Measurements from ENCODE around the gene FERMT2. TPM values are rescaled to one million over a fixed set of nuclear protein-coding genes. Genes with fewer than 3 reads are reported as not detected.

FERMT2 gene
- total RNA-seq, 4 donors from 2014 or later = 38.6 to 186 (median 62.7) TPM

DNA sequence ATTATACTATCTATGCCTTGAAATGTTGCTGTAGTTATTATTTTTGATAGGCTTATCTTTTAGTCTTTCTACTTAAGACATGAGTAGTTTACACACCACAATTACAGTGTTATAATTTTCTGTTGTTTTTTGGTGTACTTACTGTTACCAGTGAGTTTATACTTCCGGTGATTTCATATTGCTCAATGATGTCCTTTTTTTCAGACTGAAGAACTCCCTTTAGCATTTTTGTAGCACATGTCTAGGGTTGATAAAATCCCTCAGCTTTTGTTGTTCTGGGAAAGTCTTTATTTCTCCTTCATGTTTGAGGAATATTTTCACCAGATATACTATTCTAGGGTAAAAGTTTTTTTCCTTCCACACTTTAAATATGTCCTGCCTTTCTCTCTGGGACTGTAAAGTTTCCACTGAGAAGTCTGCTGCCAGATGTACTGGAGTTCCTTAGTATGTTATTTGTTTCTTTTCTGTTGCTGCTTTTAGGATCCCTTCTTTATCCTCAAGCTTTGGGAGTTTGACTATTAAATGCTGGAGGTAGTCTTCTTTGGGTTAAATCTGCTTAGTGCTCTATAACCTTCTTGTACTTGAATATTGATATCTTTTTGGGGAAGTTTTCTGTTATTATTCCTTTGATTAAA, 41.5 kb upstream of the FERMT2 start:
- no peak overlapping the region for H3K27ac ChIP-seq
- in situ Hi-C loops (cut with MboI; ENCODE audit: low pct_ligation_motif_present in 1 of 4, low pct_unique_long_range_greater_than_20kb in 1 of 4, low sequenced_read_pairs in 3 of 4) (no loop called here), intact Hi-C loops (cut with DNase I; ENCODE audit: low total_unique reads) (no loop called here)
- H3K9me3 ChIP-seq = no peaks in the 10 kb centered on the region
- no peaks in the 10 kb centered on the region for H3K36me3 ChIP-seq
- no peak overlapping the region for H3K4me3 ChIP-seq
- no peak for TF ChIP-seq POLR2A (IDR thresholded peaks at IDR 0.05)
- TF ChIP-seq, protein P1, sequence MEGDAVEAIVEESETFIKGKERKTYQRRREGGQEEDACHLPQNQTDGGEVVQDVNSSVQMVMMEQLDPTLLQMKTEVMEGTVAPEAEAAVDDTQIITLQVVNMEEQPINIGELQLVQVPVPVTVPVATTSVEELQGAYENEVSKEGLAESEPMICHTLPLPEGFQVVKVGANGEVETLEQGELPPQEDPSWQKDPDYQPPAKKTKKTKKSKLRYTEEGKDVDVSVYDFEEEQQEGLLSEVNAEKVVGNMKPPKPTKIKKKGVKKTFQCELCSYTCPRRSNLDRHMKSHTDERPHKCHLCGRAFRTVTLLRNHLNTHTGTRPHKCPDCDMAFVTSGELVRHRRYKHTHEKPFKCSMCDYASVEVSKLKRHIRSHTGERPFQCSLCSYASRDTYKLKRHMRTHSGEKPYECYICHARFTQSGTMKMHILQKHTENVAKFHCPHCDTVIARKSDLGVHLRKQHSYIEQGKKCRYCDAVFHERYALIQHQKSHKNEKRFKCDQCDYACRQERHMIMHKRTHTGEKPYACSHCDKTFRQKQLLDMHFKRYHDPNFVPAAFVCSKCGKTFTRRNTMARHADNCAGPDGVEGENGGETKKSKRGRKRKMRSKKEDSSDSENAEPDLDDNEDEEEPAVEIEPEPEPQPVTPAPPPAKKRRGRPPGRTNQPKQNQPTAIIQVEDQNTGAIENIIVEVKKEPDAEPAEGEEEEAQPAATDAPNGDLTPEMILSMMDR (IDR thresholded peaks at IDR 0.05) = no peak
- TF ChIP-seq POLR2AphosphoS5 (IDR thresholded peaks at IDR 0.05) = no peak
- no peak for TF ChIP-seq EP300 (IDR thresholded peaks at IDR 0.05; ENCODE audit: low read depth)
- DNase-seq = no peak
- H3K4me1 ChIP-seq = no peaks in the 10 kb centered on the region
- 83 to 88% methylated on average over 1 of the region's 1 CpG for WGBS, 2 donors (ENCODE audit: low coverage in 1 of 2)
- H3K27me3 ChIP-seq = no peaks in the 10 kb centered on the region

DNA sequence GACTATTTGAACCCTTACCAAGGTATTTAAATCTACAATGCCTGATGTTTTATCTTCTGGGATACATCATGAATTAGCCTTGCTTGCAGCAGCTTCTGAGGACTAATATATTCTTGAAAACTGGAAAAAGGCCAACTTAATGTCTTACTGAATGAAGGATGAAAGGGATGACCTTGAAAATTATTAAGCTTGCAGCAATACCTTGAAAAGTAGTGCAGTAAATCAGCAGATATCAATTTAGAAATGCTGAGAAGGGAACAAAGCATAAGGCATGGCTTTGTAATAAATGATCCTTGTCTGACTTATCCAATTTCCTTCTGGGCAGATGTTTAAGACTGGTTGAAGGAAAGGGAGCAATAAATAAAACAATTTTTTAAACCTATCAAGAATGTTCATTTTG, 37.3 kb upstream of the FERMT2 start:
- Histone ChIP-seq H3K27me3 (no peaks in the 10 kb centered on the region), H3K9me3 (no peaks in the 10 kb centered on the region), H3K36me3 (no peaks in the 10 kb centered on the region), H3K4me3 (no peak overlapping the region), H3K4me1 (no peaks in the 10 kb centered on the region), H3K27ac (no peak overlapping the region)
- TF ChIP-seq POLR2AphosphoS5 (IDR thresholded peaks at IDR 0.05) = no peak
- no peak for TF ChIP-seq POLR2A (IDR thresholded peaks at IDR 0.05)
- TF ChIP-seq, protein P1 (IDR thresholded peaks at IDR 0.05) = no peak
- no peak for TF ChIP-seq EP300 (IDR thresholded peaks at IDR 0.05; ENCODE audit: low read depth)
- in situ Hi-C loops (cut with MboI; ENCODE audit: low pct_ligation_motif_present in 1 of 4, low pct_unique_long_range_greater_than_20kb in 1 of 4, low sequenced_read_pairs in 3 of 4) (no loop called here), intact Hi-C loops (cut with DNase I; ENCODE audit: low total_unique reads) (no loop called here)
- DNase-seq = no peak

DNA sequence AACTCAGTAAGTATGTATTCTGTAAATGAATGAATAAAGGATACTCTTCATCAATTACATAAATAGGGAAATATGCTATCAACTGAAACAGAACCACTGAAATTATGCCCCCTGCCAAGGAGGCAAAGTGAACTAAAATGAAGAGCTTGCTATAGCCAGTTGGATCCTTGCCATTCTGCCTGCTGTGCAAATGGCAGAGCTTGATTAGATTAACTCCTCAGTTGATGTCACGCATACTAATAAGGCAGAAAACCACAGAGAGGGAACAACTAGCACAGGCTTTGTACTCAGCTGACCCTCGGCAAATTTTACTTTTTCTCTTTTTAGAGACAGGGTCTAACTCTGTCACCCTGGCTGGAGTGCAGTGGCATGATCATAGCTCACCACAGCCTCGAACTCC, 36.7 kb upstream of the FERMT2 start:
- H3K4me1 ChIP-seq = no peaks in the 10 kb centered on the region
- H3K9me3 ChIP-seq = no peaks in the 10 kb centered on the region
- no peaks in the 10 kb centered on the region for H3K27me3 ChIP-seq
- no peak for TF ChIP-seq POLR2A (IDR thresholded peaks at IDR 0.05)
- TF ChIP-seq, protein P1 (IDR thresholded peaks at IDR 0.05) = no peak
- TF ChIP-seq EP300 (IDR thresholded peaks at IDR 0.05; ENCODE audit: low read depth) = no peak
- TF ChIP-seq POLR2AphosphoS5 (IDR thresholded peaks at IDR 0.05) = no peak
- intact Hi-C loops (cut with DNase I; ENCODE audit: low total_unique reads) (no loop called here), in situ Hi-C loops (cut with MboI; ENCODE audit: low pct_ligation_motif_present in 1 of 4, low pct_unique_long_range_greater_than_20kb in 1 of 4, low sequenced_read_pairs in 3 of 4) (no loop called here)
- no peak overlapping the region for H3K4me3 ChIP-seq
- DNase-seq = no peak
- H3K27ac ChIP-seq = no peak overlapping the region
- WGBS, 2 donors (ENCODE audit: low coverage in 1 of 2) = 58% methylated on average over 3 of the region's 3 CpGs; no CpG with 5 or more reads in 1 of the 2 donors
- H3K36me3 ChIP-seq = no peaks in the 10 kb centered on the region

DNA sequence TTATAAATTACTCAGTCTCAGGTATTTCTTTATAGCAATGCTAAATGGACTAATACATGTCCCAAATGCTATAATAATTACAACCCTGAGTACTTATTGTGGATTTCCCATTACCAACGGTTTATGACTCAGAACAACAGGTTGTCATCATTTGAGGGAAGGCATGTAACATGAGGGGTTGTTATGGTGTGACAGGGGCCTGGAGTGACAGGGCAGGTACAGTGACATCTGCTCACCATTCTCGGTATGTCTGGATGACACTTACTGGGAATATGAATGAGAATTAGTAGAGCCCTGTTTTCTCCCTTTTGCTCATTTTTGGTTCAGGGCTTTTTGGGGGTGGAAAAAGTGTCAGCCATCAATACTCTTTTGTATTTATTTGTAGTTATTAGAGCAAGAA, 36.2 kb upstream of the FERMT2 start:
- no peak for DNase-seq
- no peak for TF ChIP-seq POLR2A (IDR thresholded peaks at IDR 0.05)
- TF ChIP-seq POLR2AphosphoS5 (IDR thresholded peaks at IDR 0.05) = no peak
- 22 to 63% methylated on average over 2 of the region's 2 CpGs for WGBS, 2 donors (ENCODE audit: low coverage in 1 of 2)

DNA sequence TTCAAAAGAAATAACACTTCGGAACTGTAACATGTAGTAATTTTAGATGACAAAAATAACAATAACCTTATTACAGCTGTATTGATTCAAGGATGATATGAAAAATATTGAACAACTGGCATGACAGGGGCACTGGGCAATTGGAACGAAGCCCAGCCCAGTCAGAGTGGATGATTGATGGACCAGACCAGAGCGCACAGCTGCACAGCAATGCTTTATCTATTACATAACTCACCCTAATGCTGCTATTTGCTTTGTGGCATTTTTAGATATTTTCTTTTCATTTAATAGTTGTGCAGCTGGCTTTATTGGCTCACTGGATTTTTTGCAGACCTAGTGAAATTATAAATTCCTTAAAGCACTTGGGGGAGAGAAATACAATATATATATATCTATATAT, 26.9 kb upstream of the FERMT2 start:
- Histone ChIP-seq H3K36me3 (no peaks in the 10 kb centered on the region), H3K27me3 (no peaks in the 10 kb centered on the region), H3K4me1 (no peaks in the 10 kb centered on the region), H3K9me3 (no peaks in the 10 kb centered on the region), H3K4me3 (no peak overlapping the region), H3K27ac (no peak overlapping the region)
- 47 to 56% methylated on average over 3 of the region's 3 CpGs for WGBS, 2 donors (ENCODE audit: low coverage in 1 of 2)
- TF ChIP-seq, protein P1 (IDR thresholded peaks at IDR 0.05) = no peak
- TF ChIP-seq POLR2AphosphoS5 (IDR thresholded peaks at IDR 0.05) = no peak
- TF ChIP-seq POLR2A (IDR thresholded peaks at IDR 0.05) = no peak
- TF ChIP-seq EP300 (IDR thresholded peaks at IDR 0.05; ENCODE audit: low read depth) = no peak
- in situ Hi-C loops (cut with MboI; ENCODE audit: low pct_ligation_motif_present in 1 of 4, low pct_unique_long_range_greater_than_20kb in 1 of 4, low sequenced_read_pairs in 3 of 4) = no loop called here
- no peak for DNase-seq
- intact Hi-C loops (cut with DNase I; ENCODE audit: low total_unique reads) = no loop called here

More for the DNA sequence above, 36.2 kb upstream of the FERMT2 start:
- intact Hi-C loops (cut with DNase I; ENCODE audit: low total_unique reads) = no loop called here
- Histone ChIP-seq H3K27ac (no peak overlapping the region), H3K36me3 (no peaks in the 10 kb centered on the region), H3K4me1 (no peaks in the 10 kb centered on the region), H3K4me3 (no peak overlapping the region), H3K9me3 (no peaks in the 10 kb centered on the region), H3K27me3 (no peaks in the 10 kb centered on the region)
- in situ Hi-C loops (cut with MboI; ENCODE audit: low pct_ligation_motif_present in 1 of 4, low pct_unique_long_range_greater_than_20kb in 1 of 4, low sequenced_read_pairs in 3 of 4) = no loop called here

Data from transverse colon (tissue), 4 donors.